ENCODE measurements around the gene UNC80. TPM values are rescaled to one million over a fixed set of nuclear protein-coding genes. Genes with fewer than 3 reads are reported as not detected.

The UNC80 gene
- total RNA-seq, 1 donor from 2014 or later: 2.9 TPM

DNA sequence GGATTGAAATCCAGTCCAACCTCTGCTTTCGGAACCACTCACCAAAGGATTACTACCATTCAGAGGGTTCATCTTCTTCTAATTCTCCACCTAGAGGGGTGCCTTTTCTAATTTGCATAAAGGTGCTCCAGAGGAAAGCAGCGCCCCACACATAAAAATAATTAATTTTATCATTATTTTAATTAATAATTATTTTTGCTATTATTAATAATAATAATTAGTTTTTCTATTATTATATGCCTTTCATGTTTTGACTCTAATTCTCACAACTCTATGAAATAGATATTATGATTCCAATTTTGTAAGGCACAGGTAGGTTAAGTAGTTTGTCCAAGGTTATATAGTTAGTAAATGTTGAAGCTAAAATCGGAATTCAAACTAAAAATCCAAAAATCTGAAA is 51.9 kb downstream of the UNC80 start:
- Mint-ChIP-seq H3K36me3 (no peaks in the 10 kb centered on the region), H3K27ac (no peak overlapping the region), H3K4me1 (ENCODE audit: unreplicated experiment) (no peaks in the 10 kb centered on the region), H3K27me3 (no peaks in the 10 kb centered on the region), H3K4me3 (no peak overlapping the region), H3K9me3 (no peaks in the 10 kb centered on the region)
- TF ChIP-seq, protein P1, sequence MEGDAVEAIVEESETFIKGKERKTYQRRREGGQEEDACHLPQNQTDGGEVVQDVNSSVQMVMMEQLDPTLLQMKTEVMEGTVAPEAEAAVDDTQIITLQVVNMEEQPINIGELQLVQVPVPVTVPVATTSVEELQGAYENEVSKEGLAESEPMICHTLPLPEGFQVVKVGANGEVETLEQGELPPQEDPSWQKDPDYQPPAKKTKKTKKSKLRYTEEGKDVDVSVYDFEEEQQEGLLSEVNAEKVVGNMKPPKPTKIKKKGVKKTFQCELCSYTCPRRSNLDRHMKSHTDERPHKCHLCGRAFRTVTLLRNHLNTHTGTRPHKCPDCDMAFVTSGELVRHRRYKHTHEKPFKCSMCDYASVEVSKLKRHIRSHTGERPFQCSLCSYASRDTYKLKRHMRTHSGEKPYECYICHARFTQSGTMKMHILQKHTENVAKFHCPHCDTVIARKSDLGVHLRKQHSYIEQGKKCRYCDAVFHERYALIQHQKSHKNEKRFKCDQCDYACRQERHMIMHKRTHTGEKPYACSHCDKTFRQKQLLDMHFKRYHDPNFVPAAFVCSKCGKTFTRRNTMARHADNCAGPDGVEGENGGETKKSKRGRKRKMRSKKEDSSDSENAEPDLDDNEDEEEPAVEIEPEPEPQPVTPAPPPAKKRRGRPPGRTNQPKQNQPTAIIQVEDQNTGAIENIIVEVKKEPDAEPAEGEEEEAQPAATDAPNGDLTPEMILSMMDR (conservative IDR thresholded peaks at IDR 0.05): no peak
- DNase-seq (ENCODE audit: extremely low spot score, unreplicated experiment): no peak

DNA sequence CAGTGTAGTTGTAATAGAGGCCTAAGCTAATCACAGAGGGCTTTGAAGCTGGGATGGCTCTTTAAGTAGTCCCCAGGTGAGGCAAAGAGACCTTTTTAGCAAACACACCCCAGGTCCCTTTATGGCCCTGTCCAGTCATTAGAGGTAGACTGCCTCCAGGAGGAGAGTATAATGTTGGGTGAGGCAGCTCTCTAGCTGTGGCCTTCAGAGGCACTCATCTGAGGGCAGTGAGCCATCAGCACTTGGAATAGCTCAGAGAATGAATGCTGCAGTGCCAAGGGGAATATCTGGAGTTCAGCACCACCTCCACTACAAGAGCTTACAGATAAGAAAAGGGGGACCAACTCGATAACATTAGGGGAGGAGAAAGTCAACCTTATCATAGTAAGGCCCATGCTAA is 52.8 kb downstream of the UNC80 start:
- no peaks in the 10 kb centered on the region for H3K4me1 Mint-ChIP-seq (ENCODE audit: unreplicated experiment)
- H3K27me3 Mint-ChIP-seq: no peaks in the 10 kb centered on the region
- no peaks in the 10 kb centered on the region for H3K36me3 Mint-ChIP-seq
- H3K9me3 Mint-ChIP-seq: no peaks in the 10 kb centered on the region
- H3K27ac Mint-ChIP-seq: no peak overlapping the region
- TF ChIP-seq, protein P1 (conservative IDR thresholded peaks at IDR 0.05): no peak
- no peak overlapping the region for H3K4me3 Mint-ChIP-seq
- no peak for DNase-seq (ENCODE audit: extremely low spot score, unreplicated experiment)

DNA sequence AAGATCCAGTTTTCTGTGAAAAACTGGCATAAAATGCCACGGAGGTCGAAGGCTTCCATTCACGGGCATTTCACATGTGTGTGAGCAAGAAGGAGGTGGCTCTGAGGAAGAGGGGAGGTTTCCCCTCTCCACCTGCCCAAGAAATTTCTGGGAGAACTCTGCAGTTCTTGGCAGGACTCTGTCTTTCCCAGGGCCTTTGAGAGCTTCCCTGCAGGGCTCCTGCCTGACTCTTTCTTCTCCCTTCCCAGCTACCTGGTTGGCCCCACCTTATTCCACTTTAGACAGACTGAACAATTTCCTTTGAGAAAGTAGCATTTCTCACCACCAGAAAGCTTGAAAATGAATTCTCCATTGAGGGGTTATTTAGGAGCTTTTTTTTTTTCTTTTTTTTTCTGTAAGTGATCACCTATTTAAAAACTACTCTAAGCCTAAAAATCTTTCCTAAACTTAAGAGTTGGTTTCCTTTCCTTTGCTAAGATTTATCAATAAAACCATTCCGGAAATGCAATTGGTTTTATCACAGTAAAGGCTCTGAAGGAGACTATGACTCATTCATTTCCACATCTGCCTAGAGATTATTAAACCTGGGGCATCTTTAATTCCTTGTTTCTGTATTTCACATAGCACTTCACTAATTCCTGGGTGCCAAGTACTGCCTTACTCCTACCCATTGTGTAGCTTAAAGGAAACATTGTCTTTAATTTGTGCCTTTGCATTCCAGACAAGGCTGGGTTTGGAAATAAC is 59.3 kb downstream of the UNC80 start:
- H3K9me3 Mint-ChIP-seq: no peaks in the 10 kb centered on the region
- no peaks in the 10 kb centered on the region for H3K27me3 Mint-ChIP-seq
- H3K36me3 Mint-ChIP-seq: no peaks in the 10 kb centered on the region
- no peak overlapping the region for H3K4me3 Mint-ChIP-seq
- TF ChIP-seq, protein P1 (conservative IDR thresholded peaks at IDR 0.05): no peak
- H3K27ac Mint-ChIP-seq: no peak overlapping the region
- H3K4me1 Mint-ChIP-seq (ENCODE audit: unreplicated experiment): no peaks in the 10 kb centered on the region
- no peak for DNase-seq (ENCODE audit: extremely low spot score, unreplicated experiment)

DNA sequence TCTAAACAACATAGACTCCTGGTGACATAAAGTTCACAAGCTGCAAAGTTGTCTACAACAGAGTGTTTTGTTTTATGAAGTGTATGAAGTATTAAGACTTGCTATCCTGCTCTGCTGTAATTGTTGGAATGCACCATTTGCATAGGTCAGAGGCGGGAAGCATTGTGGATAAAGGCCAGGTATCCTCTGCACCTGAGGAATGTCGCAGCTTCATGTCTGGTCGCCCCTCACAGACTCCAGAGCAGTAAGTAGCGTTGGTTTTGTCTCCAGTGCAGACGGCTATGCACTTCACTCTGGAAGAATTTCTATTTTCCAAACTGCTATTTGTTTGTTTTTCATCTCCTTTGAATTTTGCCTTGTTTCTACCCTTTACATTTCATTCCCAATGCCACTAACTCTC is 63.1 kb downstream of the UNC80 start:
- TF ChIP-seq, protein P1 (conservative IDR thresholded peaks at IDR 0.05): no peak
- Mint-ChIP-seq H3K27me3 (no peaks in the 10 kb centered on the region), H3K27ac (no peak overlapping the region), H3K4me3 (no peak overlapping the region), H3K36me3 (no peaks in the 10 kb centered on the region), H3K9me3 (no peaks in the 10 kb centered on the region), H3K4me1 (ENCODE audit: unreplicated experiment) (no peaks in the 10 kb centered on the region)
- DNase-seq (ENCODE audit: extremely low spot score, unreplicated experiment): no peak

DNA sequence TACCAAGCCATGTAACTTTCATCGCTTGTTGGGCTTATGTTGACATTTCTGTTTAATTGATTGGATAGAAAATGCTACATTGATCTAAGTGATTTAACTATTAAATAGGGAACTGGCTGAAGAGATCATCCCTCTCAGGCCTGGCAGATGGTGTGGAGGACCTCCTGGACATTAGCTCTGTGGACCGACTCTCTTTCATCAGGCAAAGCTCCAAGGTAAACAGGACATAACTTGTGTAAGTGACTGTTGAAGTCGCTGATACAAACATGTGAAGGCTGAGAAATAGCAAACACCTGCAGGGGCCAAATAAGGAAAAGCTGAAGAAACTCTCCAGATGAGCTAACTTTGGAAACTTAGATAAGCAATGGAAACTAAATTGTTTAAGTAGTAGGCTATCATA is 68.8 kb downstream of the UNC80 start:
- Mint-ChIP-seq H3K4me1 (ENCODE audit: unreplicated experiment) (no peaks in the 10 kb centered on the region), H3K27ac (no peak overlapping the region)
- TF ChIP-seq, protein P1 (conservative IDR thresholded peaks at IDR 0.05): no peak

More for the DNA sequence above, 68.8 kb downstream of the UNC80 start:
- Mint-ChIP-seq H3K9me3 (no peaks in the 10 kb centered on the region), H3K4me3 (no peak overlapping the region), H3K36me3 (no peaks in the 10 kb centered on the region), H3K27me3 (no peaks in the 10 kb centered on the region)
- DNase-seq (ENCODE audit: extremely low spot score, unreplicated experiment): no peak

Data from type B pancreatic cell (in vitro differentiated cells).